ENCODE results near the gene PEX10.

The PEX10 gene

GRCh38 chr1:2372551-2373490 lies 39.5 kb downstream of the PEX10 start:
- no peak for DNase-seq

DNA sequence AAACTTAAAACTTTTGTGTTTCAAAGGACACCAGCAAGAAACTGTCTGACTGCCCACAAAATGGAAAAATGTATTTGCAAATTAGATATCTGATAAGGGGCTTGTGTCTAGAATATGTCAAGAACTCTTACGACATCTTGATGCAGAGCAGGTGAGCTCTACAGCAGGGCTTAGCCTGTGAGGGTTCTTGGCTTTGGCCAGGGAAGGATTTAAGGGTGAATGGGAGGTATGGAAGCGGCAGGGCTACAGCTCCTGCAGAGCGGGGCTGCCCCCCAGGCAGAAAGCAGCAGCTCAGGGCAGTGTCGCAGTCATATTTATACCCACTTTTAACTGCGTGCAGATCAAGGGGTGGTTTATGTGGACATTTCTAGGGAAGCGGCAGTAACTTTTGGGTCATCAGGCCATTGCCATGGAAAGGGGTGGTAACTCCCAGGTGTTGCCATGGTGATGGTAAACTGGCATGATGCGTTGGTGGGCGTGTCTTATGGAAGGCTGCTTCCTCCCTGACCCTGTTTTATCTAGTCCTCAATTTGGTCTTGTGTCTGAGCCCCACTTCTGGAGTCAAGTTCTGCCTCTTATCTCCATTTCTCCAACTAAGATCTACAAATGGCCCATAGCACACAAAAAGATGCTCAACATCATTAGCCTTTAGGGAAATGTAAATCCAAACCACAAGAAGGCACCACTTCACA lies 44.2 kb downstream of the PEX10 start:
- DNase-seq = no peak

- DNase-seq = no peak
Observed at GRCh38 chr1:2363847-2364513, 48.4 kb downstream of the PEX10 start.

- no peak for DNase-seq
Observed at GRCh38 chr1:2360588-2361364, 51.6 kb downstream of the PEX10 start.

DNA sequence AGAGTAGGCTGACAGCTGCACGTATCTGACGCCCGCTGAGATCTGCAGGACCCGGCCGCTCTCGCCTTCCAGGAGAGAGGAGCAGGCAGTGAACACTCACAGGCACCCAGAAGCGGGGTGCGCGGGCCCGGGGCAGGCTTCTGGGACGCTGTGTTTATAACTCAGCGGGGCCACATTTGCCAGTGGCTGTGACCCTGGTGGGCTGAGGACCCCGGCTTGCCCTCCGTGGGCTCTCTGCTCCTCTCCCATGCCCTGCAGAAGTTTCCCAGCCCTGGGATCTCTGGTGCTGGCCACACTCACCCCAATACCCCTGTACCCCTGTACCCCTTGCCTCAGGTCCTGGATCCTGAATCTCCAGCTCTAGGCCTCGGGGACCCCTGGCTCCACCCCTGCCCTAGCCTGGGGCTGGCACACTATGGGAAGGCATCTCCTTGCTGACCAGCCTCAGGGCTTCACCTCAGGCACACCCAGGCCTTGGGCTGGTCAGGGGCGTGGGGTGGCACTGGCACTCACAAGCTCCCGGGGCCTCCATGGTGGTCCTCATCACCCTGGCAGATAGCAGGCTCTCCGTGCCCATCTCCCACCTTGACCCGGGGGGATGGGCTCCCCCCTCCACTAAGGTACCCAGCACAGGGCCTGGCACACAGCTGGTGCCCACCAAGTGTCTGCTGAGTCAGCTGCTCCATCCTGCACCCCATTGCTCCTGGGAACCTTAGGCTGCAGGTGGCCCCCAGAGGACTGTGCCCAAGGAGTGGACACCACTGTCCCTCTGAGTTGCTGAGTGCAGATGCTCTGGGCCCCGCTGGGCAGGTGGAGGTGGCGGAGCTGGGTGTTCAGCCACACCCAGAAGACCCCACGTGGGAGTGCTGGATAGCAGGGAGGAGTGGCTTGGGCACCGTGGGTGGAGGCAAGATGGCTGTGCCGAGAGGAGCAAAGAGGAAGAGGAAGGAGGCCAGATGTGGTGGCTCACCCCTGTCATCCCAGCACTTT lies 53.4 kb downstream of the PEX10 start:
- DNase-seq = no peak

- no peak for DNase-seq
Observed at GRCh38 chr1:2358072-2358471, 54.3 kb downstream of the PEX10 start.

DNA sequence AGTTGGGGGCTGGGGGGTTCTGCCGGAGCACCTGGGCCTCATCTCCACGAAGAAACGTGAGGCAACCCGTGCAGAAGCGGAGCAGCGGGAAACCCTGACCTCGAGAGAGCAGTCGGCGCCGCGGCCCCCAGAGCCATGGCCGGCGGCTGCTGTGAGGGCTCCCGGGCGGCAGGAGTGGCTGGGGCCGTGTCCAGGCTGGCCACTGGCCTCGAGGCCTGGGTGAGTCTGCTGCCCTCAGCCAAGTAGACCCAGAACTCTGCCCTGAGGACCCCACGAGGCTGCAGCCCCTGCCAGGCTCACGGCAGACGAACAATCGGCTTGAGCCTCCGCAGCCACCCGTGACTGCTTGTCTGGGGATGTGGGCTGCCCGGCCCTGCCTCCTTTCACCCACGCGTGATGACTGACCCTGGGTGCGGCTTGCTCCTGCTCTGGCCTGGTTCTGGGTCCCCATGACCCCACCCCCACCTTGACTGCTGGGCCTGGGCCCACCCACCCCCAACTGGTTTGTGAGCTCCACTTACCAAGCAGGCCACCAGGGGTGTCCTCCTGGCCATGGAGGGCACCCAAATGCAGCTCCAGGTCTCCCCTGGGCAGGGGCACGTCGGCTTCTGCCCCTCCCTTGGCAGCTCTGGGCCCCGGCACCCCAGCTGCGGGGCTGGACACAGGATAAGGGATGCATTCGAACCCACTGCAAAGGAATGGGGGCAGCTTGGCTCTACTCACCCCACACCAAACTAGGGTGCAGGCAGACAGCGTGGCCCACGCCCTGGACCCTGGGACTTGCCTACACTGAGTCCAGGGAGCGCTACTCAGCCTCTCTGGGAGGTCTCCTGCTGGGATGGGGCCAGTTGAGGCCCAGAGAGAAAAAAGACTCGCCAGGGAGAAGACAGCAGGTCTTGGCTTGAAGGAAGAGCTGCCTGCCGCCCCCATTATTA lies 55.2 kb downstream of the PEX10 start:
- no peak for DNase-seq

- no peak for DNase-seq
Observed at GRCh38 chr1:2356401-2356800, 56.0 kb downstream of the PEX10 start.

DNA sequence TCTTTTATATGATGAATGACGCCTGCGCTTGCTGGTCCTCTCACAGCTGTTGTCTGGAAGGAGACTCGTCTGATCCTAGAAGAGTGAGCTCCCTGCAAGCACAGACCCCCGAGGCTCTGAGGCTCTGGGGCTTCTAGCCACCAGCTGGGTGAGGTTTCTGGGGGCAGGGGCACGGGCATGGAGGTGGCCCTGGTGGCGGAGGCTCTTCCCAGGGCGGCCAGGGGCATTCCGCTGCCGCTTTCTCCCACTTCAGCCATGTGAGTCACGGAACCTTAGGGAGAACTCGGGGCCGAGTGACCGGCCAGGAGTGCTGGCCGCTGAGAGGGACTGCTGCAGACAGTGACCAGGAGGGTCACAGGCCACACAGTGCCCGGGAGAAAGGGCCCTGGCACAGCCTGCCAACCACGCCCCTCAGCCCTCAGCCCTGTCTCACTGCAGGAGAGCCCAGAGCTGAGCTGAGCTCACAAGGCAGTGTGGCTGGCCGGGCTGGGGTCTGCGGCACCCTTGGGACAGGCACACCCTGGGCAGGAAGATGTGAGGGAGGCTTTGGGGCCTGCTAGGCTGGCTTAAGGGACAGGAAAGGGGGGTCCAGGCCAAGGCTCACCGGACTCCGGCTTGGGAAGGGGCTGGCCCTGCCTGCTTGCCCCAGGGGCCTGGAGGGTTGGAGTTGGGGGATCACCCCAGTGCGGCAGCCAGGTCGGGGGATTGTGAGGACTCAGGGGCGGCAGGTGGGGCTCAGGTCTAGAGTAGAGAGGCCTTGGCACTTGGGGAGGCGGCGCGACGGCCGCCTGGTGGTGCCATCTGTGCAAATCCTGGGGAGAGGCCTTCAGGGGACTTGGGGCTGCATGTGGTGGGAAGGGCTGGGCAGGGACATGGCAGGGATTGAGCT lies 56.7 kb downstream of the PEX10 start:
- DNase-seq = no peak

- DNase-seq = no peak
Observed at GRCh38 chr1:2354511-2355372, 57.6 kb downstream of the PEX10 start.

Data from GF-D8 (cell line).